Uterus (tissue), 2 donors: ENCODE results near the gene TMEM39A.

Source experiments
- CTCF ChIP-seq, 4 experiments: fragments of 200-600 bp in 2 of 4; fragments of 450-650 bp in 2 of 4; sonication (generic) in 2 of 4; IDR thresholded peaks; one replicate each; pipeline ENCODE4 v1.5.1; 2016 to 2019; ENCODE audit warnings: antibody characterized with exemption in 4 of 4, mild to moderate bottlenecking in 2 of 4, moderate library complexity in 1 of 4
- POLR2A ChIP-seq, 2 donors: fragments of 450-650 bp; IDR thresholded peaks; one replicate each; pipeline ENCODE4 v1.6.1; 2016; ENCODE audit warnings: antibody characterized with exemption in 2 of 2, mild to moderate bottlenecking in 1 of 2, moderate library complexity in 1 of 2

DNA sequence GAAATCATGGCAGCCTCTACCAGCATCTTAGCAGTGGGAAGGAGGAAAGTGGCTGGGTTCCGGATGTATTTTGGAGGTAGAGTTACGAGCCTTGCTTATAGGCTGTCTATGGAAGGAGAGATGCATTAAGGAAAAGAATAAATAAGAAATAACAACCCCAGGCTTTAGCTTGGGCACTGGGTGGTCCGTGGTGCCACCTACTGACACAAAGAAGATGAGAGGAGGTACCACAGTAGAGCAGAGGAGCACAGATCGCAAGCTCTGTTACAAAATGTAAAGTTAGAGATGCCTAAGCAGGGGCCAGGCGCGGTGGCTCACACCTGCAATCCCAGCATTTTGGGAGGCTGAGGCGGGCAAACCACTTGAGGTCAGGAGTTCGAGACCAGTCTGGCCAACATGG is 74.8 kb downstream of the TMEM39A start:
- no peak for TF ChIP-seq POLR2A (IDR thresholded peaks at IDR 0.05)
- TF ChIP-seq CTCF (IDR thresholded peaks at IDR 0.05), result peak in 2 of 4 experiments; percentile 14 to 45
